ENCODE data around the gene TSPYL2. TPM values are rescaled to one million over a fixed set of nuclear protein-coding genes. Genes with fewer than 3 reads are reported as not detected.
A peak's percentile ranks its signal among the peaks of the same experiment; 100 is the strongest.

Gene TSPYL2
- total RNA-seq, 1 donor: 15.9 TPM

DNA sequence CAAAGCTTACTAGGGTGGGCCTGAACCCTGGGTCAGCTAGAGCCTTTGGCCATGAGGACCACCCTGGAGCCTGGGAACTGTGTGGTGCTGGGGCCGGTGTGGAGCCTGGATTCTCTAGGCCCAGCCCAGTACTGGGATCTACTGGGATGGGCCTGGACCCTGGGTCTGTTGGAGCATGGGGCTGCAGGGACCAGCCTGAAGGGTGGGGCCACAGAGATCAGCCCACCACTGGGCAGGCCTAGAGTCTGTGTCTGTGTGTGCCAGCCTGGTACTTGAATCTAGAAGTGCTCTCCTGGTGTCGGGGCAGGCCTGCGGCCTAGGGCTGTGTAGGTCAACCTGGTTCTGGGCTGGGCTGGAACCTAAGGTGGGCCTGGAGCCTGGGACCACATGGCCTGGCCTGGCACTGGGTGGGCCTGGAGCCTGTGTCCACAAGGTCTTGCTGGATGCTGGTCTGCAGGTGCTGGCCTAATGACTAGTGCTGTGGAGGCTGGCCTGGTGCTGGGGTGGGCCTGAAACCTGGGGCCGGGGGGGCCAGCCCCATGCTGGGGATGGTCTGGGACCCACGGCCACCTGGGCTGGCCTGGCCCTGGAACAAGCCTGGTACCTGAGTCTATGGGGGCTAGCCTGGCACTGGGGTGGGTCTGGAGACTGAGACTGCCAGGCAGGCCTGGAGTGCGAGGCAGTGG, 32.8 kb downstream of the TSPYL2 start:
- DNase-seq (ENCODE audit: insufficient read length, low spot score, missing footprints): no peak
- no peak overlapping the region for H3K27ac ChIP-seq (ENCODE audit: low read depth, low read length)
- no peak overlapping the region for H3K4me2 ChIP-seq (ENCODE audit: insufficient read depth, low read length)
- peaks cover 10% of the 10 kb centered on the region for H3K79me2 ChIP-seq (ENCODE audit: insufficient read depth, low read length)
- H3K4me3 ChIP-seq (ENCODE audit: insufficient read depth, low read length): no peak overlapping the region
- H3K27me3 ChIP-seq (ENCODE audit: insufficient read depth, low read length): peaks cover 3% of the 10 kb centered on the region
- H3K9me3 ChIP-seq (ENCODE audit: low read depth, low read length): no peaks in the 10 kb centered on the region
- TF ChIP-seq, protein P1, sequence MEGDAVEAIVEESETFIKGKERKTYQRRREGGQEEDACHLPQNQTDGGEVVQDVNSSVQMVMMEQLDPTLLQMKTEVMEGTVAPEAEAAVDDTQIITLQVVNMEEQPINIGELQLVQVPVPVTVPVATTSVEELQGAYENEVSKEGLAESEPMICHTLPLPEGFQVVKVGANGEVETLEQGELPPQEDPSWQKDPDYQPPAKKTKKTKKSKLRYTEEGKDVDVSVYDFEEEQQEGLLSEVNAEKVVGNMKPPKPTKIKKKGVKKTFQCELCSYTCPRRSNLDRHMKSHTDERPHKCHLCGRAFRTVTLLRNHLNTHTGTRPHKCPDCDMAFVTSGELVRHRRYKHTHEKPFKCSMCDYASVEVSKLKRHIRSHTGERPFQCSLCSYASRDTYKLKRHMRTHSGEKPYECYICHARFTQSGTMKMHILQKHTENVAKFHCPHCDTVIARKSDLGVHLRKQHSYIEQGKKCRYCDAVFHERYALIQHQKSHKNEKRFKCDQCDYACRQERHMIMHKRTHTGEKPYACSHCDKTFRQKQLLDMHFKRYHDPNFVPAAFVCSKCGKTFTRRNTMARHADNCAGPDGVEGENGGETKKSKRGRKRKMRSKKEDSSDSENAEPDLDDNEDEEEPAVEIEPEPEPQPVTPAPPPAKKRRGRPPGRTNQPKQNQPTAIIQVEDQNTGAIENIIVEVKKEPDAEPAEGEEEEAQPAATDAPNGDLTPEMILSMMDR (IDR thresholded peaks at IDR 0.05; ENCODE audit: extremely low read depth, low read depth, low read length): no peak
- H3K36me3 ChIP-seq (ENCODE audit: insufficient read depth, low read length): no peaks in the 10 kb centered on the region
- H3K4me1 ChIP-seq (ENCODE audit: insufficient read depth, low read length): peaks cover 7% of the 10 kb centered on the region
- H2AFZ ChIP-seq (ENCODE audit: low read length): no peak overlapping the region
- H4K20me1 ChIP-seq (ENCODE audit: insufficient read depth, low read length): no peaks in the 10 kb centered on the region

DNA sequence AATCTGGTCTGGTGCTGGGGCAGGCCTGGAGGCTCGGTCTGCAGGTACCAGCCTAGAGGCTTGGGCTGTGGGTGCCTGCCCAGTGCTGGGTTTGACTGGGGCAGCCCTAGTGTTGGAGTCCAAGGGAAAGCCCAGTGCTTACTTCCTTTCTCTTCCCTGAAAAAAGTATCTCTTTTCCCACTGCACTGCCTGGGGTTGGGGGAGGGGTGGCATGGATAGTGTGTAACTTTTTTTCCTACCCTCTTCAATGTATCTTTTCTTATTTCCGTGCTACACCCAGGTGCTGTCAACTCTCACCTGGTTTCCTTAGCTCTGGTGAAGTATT, 33.3 kb downstream of the TSPYL2 start:
- H3K79me2 ChIP-seq (ENCODE audit: insufficient read depth, low read length): peaks cover 10% of the 10 kb centered on the region
- H3K4me1 ChIP-seq (ENCODE audit: insufficient read depth, low read length): peaks cover 7% of the 10 kb centered on the region
- peak overlapping the region; percentile 77 for H3K4me2 ChIP-seq (ENCODE audit: insufficient read depth, low read length)
- peak overlapping the region; percentile 87 for H3K27ac ChIP-seq (ENCODE audit: low read depth, low read length)
- H3K36me3 ChIP-seq (ENCODE audit: insufficient read depth, low read length): no peaks in the 10 kb centered on the region
- H3K4me3 ChIP-seq (ENCODE audit: insufficient read depth, low read length): peak overlapping the region; percentile 54
- TF ChIP-seq, protein P1 (IDR thresholded peaks at IDR 0.05; ENCODE audit: extremely low read depth, low read depth, low read length): no peak
- H3K9me3 ChIP-seq (ENCODE audit: low read depth, low read length): no peaks in the 10 kb centered on the region
- H2AFZ ChIP-seq (ENCODE audit: low read length): peak overlapping the region; percentile 64
- no peaks in the 10 kb centered on the region for H4K20me1 ChIP-seq (ENCODE audit: insufficient read depth, low read length)
- peaks cover 3% of the 10 kb centered on the region for H3K27me3 ChIP-seq (ENCODE audit: insufficient read depth, low read length)
- DNase-seq (ENCODE audit: insufficient read length, low spot score, missing footprints): no peak

DNA sequence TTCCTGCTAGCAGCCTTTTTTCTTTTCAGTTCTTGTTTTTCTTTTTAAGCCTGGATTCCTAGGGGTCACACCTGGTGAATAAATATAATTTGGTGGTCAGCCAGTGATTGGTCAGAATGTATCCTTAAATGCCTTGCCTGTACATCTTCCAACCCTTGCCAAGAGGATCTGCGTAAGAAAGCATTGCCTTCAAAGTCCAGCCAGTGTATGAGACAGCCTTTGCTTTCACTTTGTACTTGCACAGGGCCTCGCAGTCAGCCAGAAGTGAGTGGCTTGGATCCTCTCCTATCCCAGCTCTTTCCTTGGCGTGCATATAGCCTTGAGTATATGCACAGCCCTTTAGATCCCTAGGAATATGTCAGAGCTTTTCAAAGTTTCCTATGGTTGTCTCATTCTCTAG, 33.9 kb downstream of the TSPYL2 start:
- no peaks in the 10 kb centered on the region for H3K36me3 ChIP-seq (ENCODE audit: insufficient read depth, low read length)
- no peaks in the 10 kb centered on the region for H4K20me1 ChIP-seq (ENCODE audit: insufficient read depth, low read length)
- TF ChIP-seq, protein P1 (IDR thresholded peaks at IDR 0.05; ENCODE audit: extremely low read depth, low read depth, low read length): no peak
- no peaks in the 10 kb centered on the region for H3K9me3 ChIP-seq (ENCODE audit: low read depth, low read length)
- H3K27me3 ChIP-seq (ENCODE audit: insufficient read depth, low read length): peaks cover 3% of the 10 kb centered on the region
- H3K27ac ChIP-seq (ENCODE audit: low read depth, low read length): peak overlapping the region; percentile 87
- H3K4me3 ChIP-seq (ENCODE audit: insufficient read depth, low read length): peak overlapping the region; percentile 54
- peaks cover 10% of the 10 kb centered on the region for H3K79me2 ChIP-seq (ENCODE audit: insufficient read depth, low read length)
- H3K4me1 ChIP-seq (ENCODE audit: insufficient read depth, low read length): peaks cover 7% of the 10 kb centered on the region
- peak; percentile 73 for DNase-seq (ENCODE audit: insufficient read length, low spot score, missing footprints)
- peak overlapping the region; percentile 77 for H3K4me2 ChIP-seq (ENCODE audit: insufficient read depth, low read length)
- H2AFZ ChIP-seq (ENCODE audit: low read length): peak overlapping the region; percentile 64

DNA sequence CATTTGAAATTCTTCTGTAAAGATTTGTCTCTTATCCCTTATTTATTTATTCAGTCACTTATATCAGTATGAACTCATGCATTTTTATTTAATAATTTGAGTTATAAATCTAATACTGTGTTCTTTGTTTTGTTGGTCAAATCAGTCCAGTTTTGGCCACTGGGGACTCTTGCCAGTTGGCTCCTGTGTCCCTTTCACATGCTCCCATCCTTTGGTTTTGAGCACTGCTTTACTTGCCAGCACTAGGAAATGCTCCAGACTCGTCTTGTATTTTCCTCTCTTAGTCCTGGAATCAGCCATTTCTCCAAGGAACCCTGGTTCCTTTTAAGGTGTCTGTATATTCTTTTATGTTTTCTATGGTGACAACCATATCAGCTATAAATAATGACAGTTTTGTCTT, 39.8 kb downstream of the TSPYL2 start:
- no peaks in the 10 kb centered on the region for H3K9me3 ChIP-seq (ENCODE audit: low read depth, low read length)
- no peak overlapping the region for H3K27ac ChIP-seq (ENCODE audit: low read depth, low read length)
- peaks cover 6% of the 10 kb centered on the region for H3K79me2 ChIP-seq (ENCODE audit: insufficient read depth, low read length)
- H3K36me3 ChIP-seq (ENCODE audit: insufficient read depth, low read length): no peaks in the 10 kb centered on the region
- H3K27me3 ChIP-seq (ENCODE audit: insufficient read depth, low read length): peaks cover 4% of the 10 kb centered on the region
- H3K4me2 ChIP-seq (ENCODE audit: insufficient read depth, low read length): no peak overlapping the region
- H2AFZ ChIP-seq (ENCODE audit: low read length): no peak overlapping the region
- H3K4me1 ChIP-seq (ENCODE audit: insufficient read depth, low read length): no peaks in the 10 kb centered on the region
- H3K4me3 ChIP-seq (ENCODE audit: insufficient read depth, low read length): no peak overlapping the region
- no peaks in the 10 kb centered on the region for H4K20me1 ChIP-seq (ENCODE audit: insufficient read depth, low read length)
- no peak for DNase-seq (ENCODE audit: insufficient read length, low spot score, missing footprints)
- TF ChIP-seq, protein P1 (IDR thresholded peaks at IDR 0.05; ENCODE audit: extremely low read depth, low read depth, low read length): no peak
